ENCODE results near the gene PRPF38B.
A peak's percentile ranks its signal among the peaks of the same experiment; 100 is the strongest.
"Not testable (repeated sequence)": the region's sequence is repeated elsewhere in the genome, so short reads cannot be mapped to it uniquely, and the experiment has no call there.

PRPF38B gene

DNA sequence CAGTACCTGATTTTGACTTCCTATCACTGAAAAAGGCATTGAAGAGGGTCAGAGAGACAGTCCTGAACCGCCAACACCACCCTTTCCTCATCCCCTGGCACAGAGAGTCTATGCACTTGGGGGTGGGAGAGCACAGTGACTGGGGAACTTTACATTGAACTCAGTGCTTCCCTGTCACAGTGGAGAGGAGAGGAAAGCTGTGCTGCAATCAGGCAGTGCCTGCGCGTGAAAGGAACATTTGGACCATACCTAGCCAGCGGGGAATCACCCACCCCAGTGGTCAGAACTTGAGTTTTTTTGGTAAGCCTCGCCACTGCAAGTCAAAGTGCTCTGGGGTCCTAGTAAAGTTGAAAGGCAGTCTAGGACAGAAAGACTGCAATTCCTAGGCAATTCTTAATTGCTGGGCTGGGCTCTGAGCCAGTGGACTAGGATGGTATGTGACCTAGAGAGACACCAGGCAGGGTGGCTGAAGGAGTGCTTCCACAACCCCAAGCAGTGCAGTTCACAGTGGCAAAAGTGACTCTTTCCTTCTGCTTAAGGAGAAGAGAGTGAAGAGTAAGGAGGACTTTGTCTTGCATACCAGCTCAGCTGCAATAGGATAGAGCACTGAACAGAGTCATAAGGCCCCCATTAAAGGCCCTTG, 21.9 kb upstream of the PRPF38B start:
- TF ChIP-seq, protein P1, sequence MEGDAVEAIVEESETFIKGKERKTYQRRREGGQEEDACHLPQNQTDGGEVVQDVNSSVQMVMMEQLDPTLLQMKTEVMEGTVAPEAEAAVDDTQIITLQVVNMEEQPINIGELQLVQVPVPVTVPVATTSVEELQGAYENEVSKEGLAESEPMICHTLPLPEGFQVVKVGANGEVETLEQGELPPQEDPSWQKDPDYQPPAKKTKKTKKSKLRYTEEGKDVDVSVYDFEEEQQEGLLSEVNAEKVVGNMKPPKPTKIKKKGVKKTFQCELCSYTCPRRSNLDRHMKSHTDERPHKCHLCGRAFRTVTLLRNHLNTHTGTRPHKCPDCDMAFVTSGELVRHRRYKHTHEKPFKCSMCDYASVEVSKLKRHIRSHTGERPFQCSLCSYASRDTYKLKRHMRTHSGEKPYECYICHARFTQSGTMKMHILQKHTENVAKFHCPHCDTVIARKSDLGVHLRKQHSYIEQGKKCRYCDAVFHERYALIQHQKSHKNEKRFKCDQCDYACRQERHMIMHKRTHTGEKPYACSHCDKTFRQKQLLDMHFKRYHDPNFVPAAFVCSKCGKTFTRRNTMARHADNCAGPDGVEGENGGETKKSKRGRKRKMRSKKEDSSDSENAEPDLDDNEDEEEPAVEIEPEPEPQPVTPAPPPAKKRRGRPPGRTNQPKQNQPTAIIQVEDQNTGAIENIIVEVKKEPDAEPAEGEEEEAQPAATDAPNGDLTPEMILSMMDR (IDR thresholded peaks at IDR 0.05; ENCODE audit: unreplicated experiment in 3 of 3) = no peak
- peaks cover 21% of the 10 kb centered on the region for H3K9me3 Mint-ChIP-seq
- H3K4me3 Mint-ChIP-seq = no peak overlapping the region
- peaks cover 7% of the 10 kb centered on the region for H3K36me3 Mint-ChIP-seq (ENCODE audit: low read depth)
- no peaks in the 10 kb centered on the region for H3K4me1 Mint-ChIP-seq
- no peak overlapping the region for H3K27ac Mint-ChIP-seq
- H3K27me3 Mint-ChIP-seq (ENCODE audit: low read depth) = no peaks in the 10 kb centered on the region

GRCh38 chr1:108671143-108671542, 21.0 kb upstream of the PRPF38B start:
- TF ChIP-seq, protein P1 (IDR thresholded peaks at IDR 0.05; ENCODE audit: unreplicated experiment in 3 of 3) = no peak
- H3K36me3 Mint-ChIP-seq (ENCODE audit: low read depth) = peaks cover 7% of the 10 kb centered on the region
- H3K4me1 Mint-ChIP-seq = no peaks in the 10 kb centered on the region
- H3K9me3 Mint-ChIP-seq = peaks cover 21% of the 10 kb centered on the region
- no peaks in the 10 kb centered on the region for H3K27me3 Mint-ChIP-seq (ENCODE audit: low read depth)
- no peak overlapping the region for H3K27ac Mint-ChIP-seq
- no peak overlapping the region for H3K4me3 Mint-ChIP-seq

GRCh38 chr1:108678706-108679105, 13.4 kb upstream of the PRPF38B start:
- peaks cover 7% of the 10 kb centered on the region for H3K36me3 Mint-ChIP-seq (ENCODE audit: low read depth)
- H3K27me3 Mint-ChIP-seq (ENCODE audit: low read depth) = peaks cover 4% of the 10 kb centered on the region
- no peaks in the 10 kb centered on the region for H3K4me1 Mint-ChIP-seq
- H3K27ac Mint-ChIP-seq = no peak overlapping the region
- no peak overlapping the region for H3K4me3 Mint-ChIP-seq
- peaks cover 10% of the 10 kb centered on the region for H3K9me3 Mint-ChIP-seq
- TF ChIP-seq, protein P1 (IDR thresholded peaks at IDR 0.05; ENCODE audit: unreplicated experiment in 3 of 3) = no peak

- H3K9me3 Mint-ChIP-seq = peaks cover 3% of the 10 kb centered on the region
- H3K27ac Mint-ChIP-seq = no peak overlapping the region
- TF ChIP-seq, protein P1 (IDR thresholded peaks at IDR 0.05; ENCODE audit: unreplicated experiment in 3 of 3) = no peak
- H3K4me3 Mint-ChIP-seq = no peak overlapping the region
- H3K4me1 Mint-ChIP-seq = no peaks in the 10 kb centered on the region
- peaks cover 2% of the 10 kb centered on the region for H3K36me3 Mint-ChIP-seq (ENCODE audit: low read depth)
- H3K27me3 Mint-ChIP-seq (ENCODE audit: low read depth) = peaks cover 4% of the 10 kb centered on the region
Measured at GRCh38 chr1:108679586-108680213, 12.4 kb upstream of the PRPF38B start.

DNA sequence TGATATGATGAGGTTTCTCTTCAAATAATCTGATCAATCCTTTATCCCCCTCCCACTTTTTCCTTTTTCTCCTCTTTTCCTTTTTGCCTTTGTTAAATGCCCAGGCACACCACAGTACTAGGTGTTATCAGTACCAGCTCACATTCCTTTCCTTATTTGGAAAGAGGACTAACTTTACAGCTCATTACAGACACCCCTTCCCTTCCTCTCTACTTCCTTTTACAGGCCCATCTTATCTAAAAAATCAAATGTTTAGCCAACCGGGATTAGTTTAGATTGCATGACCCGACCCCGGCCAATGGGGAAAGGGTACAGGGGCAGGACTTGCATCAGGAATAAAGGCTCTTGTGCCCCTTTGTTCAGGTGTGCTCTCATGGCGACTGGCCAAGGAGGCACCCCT, 10.4 kb upstream of the PRPF38B start:
- H3K4me3 Mint-ChIP-seq; H3K9me3 Mint-ChIP-seq; H3K36me3 Mint-ChIP-seq (ENCODE audit: low read depth); H3K27me3 Mint-ChIP-seq (ENCODE audit: low read depth): not testable (repeated sequence)
- peak overlapping the region in 1 of 3 experiments; percentile 16 for H3K27ac Mint-ChIP-seq
- peaks cover 10% of the 10 kb centered on the region for H3K4me1 Mint-ChIP-seq

DNA sequence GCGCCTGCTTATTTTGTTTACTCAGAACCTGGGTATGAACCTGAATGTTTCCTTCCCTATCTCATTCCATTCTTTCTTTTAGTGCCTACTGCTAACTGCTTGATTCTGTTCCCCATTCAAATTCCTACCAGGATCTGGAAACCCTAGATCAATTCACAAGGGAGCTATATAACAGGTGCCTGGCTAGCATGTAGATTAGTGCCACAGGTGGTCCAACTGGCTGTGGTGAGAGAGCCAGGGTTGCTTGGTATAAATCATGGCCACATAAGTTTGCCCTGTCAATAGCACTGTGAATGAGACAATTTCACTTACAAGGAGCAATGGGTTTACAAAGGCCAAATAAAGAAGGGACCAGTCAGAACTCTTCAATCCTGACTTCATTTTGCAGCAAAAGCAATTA, 6.6 kb upstream of the PRPF38B start:
- Mint-ChIP-seq H3K36me3 (ENCODE audit: low read depth) (no peaks in the 10 kb centered on the region), H3K27me3 (ENCODE audit: low read depth) (peaks cover 4% of the 10 kb centered on the region), H3K4me1 (peaks cover 23% of the 10 kb centered on the region), H3K4me3 (no peak overlapping the region), H3K9me3 (no peaks in the 10 kb centered on the region), H3K27ac (peak overlapping the region in 1 of 3 experiments; percentile 11)
- TF ChIP-seq, protein P1 (IDR thresholded peaks at IDR 0.05; ENCODE audit: unreplicated experiment in 3 of 3) = no peak

Measured in nephron (organoid).